Mucosa of stomach (tissue), 1 donor: Measurements from ENCODE around the gene OR4X1.
"Not testable (repeated sequence)": the region's sequence is repeated elsewhere in the genome, so short reads cannot be mapped to it uniquely, and the experiment has no call there.

Source experiments
- H3K27me3 ChIP-seq: one replicate; pipeline ENCODE4 v1.7.0; 2013; ENCODE audit warnings: mild to moderate bottlenecking, low read length; ENCODE audit not compliant: control insufficient read depth, insufficient read depth
- H3K36me3 ChIP-seq: one replicate; pipeline ENCODE4 v1.7.0; 2013; ENCODE audit warnings: low read length; ENCODE audit not compliant: control insufficient read depth, insufficient read depth
- H3K4me1 ChIP-seq: one replicate; pipeline ENCODE4 v1.7.0; 2013; ENCODE audit warnings: mild to moderate bottlenecking, low read length; ENCODE audit not compliant: control insufficient read depth, insufficient read depth
- H3K4me3 ChIP-seq: one replicate; pipeline ENCODE4 v1.7.0; 2013; ENCODE audit warnings: low read length
- H3K9ac ChIP-seq: one replicate; pipeline ENCODE4 v1.7.0; 2013; ENCODE audit warnings: mild to moderate bottlenecking, low read length, moderate library complexity
- H3K9me3 ChIP-seq: one replicate; pipeline ENCODE4 v1.7.0; 2013; ENCODE audit warnings: mild to moderate bottlenecking, low read length, moderate library complexity; ENCODE audit not compliant: control insufficient read depth
- donor health status: Pancreatic carcinoma.

The OR4X1 gene

DNA sequence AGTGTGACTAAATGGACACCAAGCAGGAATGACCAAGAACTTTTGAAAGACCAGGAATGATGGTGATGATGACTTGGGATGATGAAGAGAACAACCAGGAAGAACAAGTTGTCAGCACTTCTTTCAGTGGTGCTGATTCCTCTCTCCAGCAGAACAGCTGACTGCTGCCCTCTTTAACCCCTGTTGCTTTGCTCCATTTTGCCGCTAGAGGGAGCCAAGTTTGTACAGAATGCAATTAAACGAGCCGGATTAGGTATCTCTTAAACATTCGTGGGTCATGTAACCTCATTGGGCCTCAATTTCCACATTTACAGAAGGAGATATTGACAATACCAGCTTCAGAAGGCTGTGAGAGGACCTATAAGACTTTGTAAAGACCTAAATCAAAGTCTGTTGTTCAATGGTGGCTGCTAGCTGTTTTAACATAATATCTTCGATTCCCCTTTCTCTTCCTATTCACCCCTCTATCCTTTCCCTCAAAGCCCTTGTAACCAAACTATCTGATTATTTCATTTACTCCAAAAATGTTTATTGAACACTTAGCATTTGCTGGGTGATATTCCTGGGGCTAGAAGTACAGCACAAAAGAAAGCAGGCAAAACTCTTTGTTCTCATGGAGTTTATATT is 44.2 kb downstream of the OR4X1 start:
- H3K9ac ChIP-seq, result no peak overlapping the region
- H3K4me1 ChIP-seq, result no peaks in the 10 kb centered on the region
- no peak overlapping the region for H3K4me3 ChIP-seq
- no peaks in the 10 kb centered on the region for H3K9me3 ChIP-seq
- H3K27me3 ChIP-seq, result no peaks in the 10 kb centered on the region
- no peaks in the 10 kb centered on the region for H3K36me3 ChIP-seq

- not testable (repeated sequence) for H3K9me3 ChIP-seq, H3K9ac ChIP-seq
Observed at GRCh38 chr11:48313590-48313989, 49.9 kb downstream of the OR4X1 start.

More at GRCh38 chr11:48313590-48313989, 49.9 kb downstream of the OR4X1 start:
- peaks cover 11% of the 10 kb centered on the region for H3K4me1 ChIP-seq
- not testable (repeated sequence) for H3K4me3 ChIP-seq, H3K36me3 ChIP-seq, H3K27me3 ChIP-seq
